Upper lobe of left lung (tissue), 4 donors: Measurements from ENCODE around the gene SLC2A10.

Experiments used
- CTCF ChIP-seq, 6 experiments: fragments of 450-650 bp in 4 of 6; fragments of 200-600 bp in 2 of 6; sonication (generic) in 2 of 6; IDR thresholded peaks; one replicate each; pipeline ENCODE4 v1.5.1; 2016 to 2019; ENCODE audit warnings: antibody characterized with exemption in 6 of 6
- EP300 ChIP-seq, 4 donors: sonication (generic); formaldehyde crosslinking; IDR thresholded peaks; one replicate each; pipeline ENCODE4 v1.5.1; 2017; ENCODE audit warnings: antibody characterized with exemption in 4 of 4, control low read depth in 2 of 4
- POLR2A ChIP-seq, 4 donors: fragments of 450-650 bp; IDR thresholded peaks; one replicate each; pipeline ENCODE4 v1.5.1; 2016 to 2017; ENCODE audit warnings: antibody characterized with exemption in 4 of 4, mild to moderate bottlenecking in 2 of 4
- POLR2AphosphoS5 ChIP-seq, 2 donors: sonication (generic); formaldehyde crosslinking; IDR thresholded peaks; one replicate each; pipeline ENCODE4 v1.5.1; 2017; ENCODE audit warnings: antibody characterized with exemption in 2 of 2

DNA sequence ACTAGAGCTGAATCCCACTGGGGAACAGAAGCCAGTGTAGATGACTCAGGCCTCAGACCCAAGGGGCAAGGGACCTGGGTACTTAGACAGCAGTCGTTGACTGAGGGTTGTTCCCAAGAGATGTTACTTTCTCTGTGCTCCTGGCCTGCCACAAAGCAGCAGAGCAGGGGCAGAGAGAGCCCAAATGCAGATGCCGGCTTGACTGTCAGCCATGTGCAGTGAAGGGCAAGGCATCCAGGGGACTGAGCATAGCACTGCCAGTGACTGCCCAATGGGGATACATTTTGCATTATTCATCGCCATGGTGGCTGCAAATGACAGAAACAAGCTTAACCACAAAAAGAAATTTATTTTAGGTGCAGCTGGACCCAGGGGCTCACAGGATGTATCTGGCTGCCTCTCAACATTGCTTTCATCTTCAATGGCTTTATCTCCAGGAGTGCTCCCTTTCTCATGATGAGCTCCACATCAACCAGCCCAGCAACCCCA lies 12.6 kb upstream of the SLC2A10 start:
- no peak for TF ChIP-seq CTCF (IDR thresholded peaks at IDR 0.05)
- TF ChIP-seq EP300 (IDR thresholded peaks at IDR 0.05), result no peak
- no peak for TF ChIP-seq POLR2A (IDR thresholded peaks at IDR 0.05)
- TF ChIP-seq POLR2AphosphoS5 (IDR thresholded peaks at IDR 0.05), result no peak
